Measurements from ENCODE around the gene GHRH. TPM values are rescaled to one million over a fixed set of nuclear protein-coding genes. Genes with fewer than 3 reads are reported as not detected.

Gene GHRH
- total RNA-seq, 2 experiments from 2014 or later = not detected

GRCh38 chr20:37230200-37230599 is 31.4 kb downstream of the GHRH start:
- Histone ChIP-seq H3K27me3 (ENCODE audit: control insufficient read depth in 1 of 2, insufficient read depth in 2 of 2, low read length in 2 of 2) (no peaks in the 10 kb centered on the region), H3K27ac (ENCODE audit: low read depth in 1 of 2, low read length in 2 of 2) (no peak overlapping the region), H3K4me3 (ENCODE audit: low read length) (no peak overlapping the region), H3K36me3 (ENCODE audit: insufficient read depth, low read length) (peaks cover 100% of the 10 kb centered on the region), H3K9me3 (ENCODE audit: control insufficient read depth in 1 of 2, insufficient read depth in 1 of 2, low read length in 2 of 2) (no peaks in the 10 kb centered on the region), H3K4me1 (ENCODE audit: insufficient read depth, low read length) (no peaks in the 10 kb centered on the region)
- ChIA-PET CTCF (no interaction called here), POLR2A (no interaction called here)
- DNase-seq (no peak), ATAC-seq (ENCODE audit: poor library complexity) (no peak)
- Mint-ChIP-seq H3K4me1 (ENCODE audit: low read depth) (no peaks in the 10 kb centered on the region), H3K27me3 (no peaks in the 10 kb centered on the region), H3K4me3 (no peak overlapping the region), H3K27ac (no peak overlapping the region), H3K9me3 (no peaks in the 10 kb centered on the region), H3K36me3 (ENCODE audit: low read depth) (peaks cover 96% of the 10 kb centered on the region)
- TF ChIP-seq CTCF (IDR thresholded peaks at IDR 0.05) = no peak
- intact Hi-C loops (cut with DNase I, micrococcal nuclease) = no loop called here

- Mint-ChIP-seq H3K36me3 (ENCODE audit: low read depth) (peaks cover 96% of the 10 kb centered on the region), H3K27ac (no peak overlapping the region), H3K4me1 (ENCODE audit: low read depth) (no peaks in the 10 kb centered on the region), H3K27me3 (no peaks in the 10 kb centered on the region), H3K4me3 (no peak overlapping the region), H3K9me3 (no peaks in the 10 kb centered on the region)
- POLR2A ChIA-PET = no interaction called here
- CTCF ChIA-PET = interaction anchor here (1.4 kb wide), 1 partner anchor 34 kb away, joined by 3 read pairs; no protein-coding TSS in a partner anchor
- Histone ChIP-seq H3K27me3 (ENCODE audit: control insufficient read depth in 1 of 2, insufficient read depth in 2 of 2, low read length in 2 of 2) (no peaks in the 10 kb centered on the region), H3K4me3 (ENCODE audit: low read length) (no peak overlapping the region), H3K36me3 (ENCODE audit: insufficient read depth, low read length) (peaks cover 100% of the 10 kb centered on the region), H3K4me1 (ENCODE audit: insufficient read depth, low read length) (no peaks in the 10 kb centered on the region), H3K9me3 (ENCODE audit: control insufficient read depth in 1 of 2, insufficient read depth in 1 of 2, low read length in 2 of 2) (no peaks in the 10 kb centered on the region), H3K27ac (ENCODE audit: low read depth in 1 of 2, low read length in 2 of 2) (no peak overlapping the region)
- TF ChIP-seq CTCF (IDR thresholded peaks at IDR 0.05) = no peak
- intact Hi-C loops (cut with DNase I, micrococcal nuclease) = no loop called here
- no peak for ATAC-seq (ENCODE audit: poor library complexity)
- DNase-seq = no peak
Measured at GRCh38 chr20:37229357-37229756, 32.3 kb downstream of the GHRH start.

DNA sequence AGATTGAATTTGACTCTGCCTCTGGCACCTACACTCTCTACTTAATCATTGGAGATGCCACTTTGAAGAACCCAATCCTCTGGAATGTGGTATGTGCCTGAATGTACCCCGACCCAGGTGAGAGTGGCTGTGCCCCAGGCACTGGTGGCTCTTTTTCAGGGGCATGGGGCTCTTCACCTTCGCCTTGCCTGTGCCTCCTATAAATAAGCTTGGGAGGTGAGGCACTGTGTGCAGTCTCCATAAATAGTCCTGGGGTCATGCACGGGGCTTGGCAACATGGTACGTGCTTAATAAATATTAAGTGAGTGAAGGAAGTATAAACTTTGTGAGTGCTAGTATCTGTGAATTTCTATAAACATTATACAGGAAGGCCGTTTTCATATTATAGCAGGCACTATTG is 33.0 kb downstream of the GHRH start:
- Histone ChIP-seq H3K36me3 (ENCODE audit: insufficient read depth, low read length) (peaks cover 100% of the 10 kb centered on the region), H3K4me1 (ENCODE audit: insufficient read depth, low read length) (no peaks in the 10 kb centered on the region), H3K27ac (ENCODE audit: low read depth in 1 of 2, low read length in 2 of 2) (no peak overlapping the region), H3K27me3 (ENCODE audit: control insufficient read depth in 1 of 2, insufficient read depth in 2 of 2, low read length in 2 of 2) (no peaks in the 10 kb centered on the region), H3K9me3 (ENCODE audit: control insufficient read depth in 1 of 2, insufficient read depth in 1 of 2, low read length in 2 of 2) (no peaks in the 10 kb centered on the region), H3K4me3 (ENCODE audit: low read length) (no peak overlapping the region)
- ATAC-seq (ENCODE audit: poor library complexity) = no peak
- no peak for TF ChIP-seq CTCF (IDR thresholded peaks at IDR 0.05)
- intact Hi-C loops (cut with DNase I, micrococcal nuclease) = no loop called here
- Mint-ChIP-seq H3K27me3 (no peaks in the 10 kb centered on the region), H3K4me1 (ENCODE audit: low read depth) (no peaks in the 10 kb centered on the region), H3K36me3 (ENCODE audit: low read depth) (peaks cover 96% of the 10 kb centered on the region), H3K9me3 (no peaks in the 10 kb centered on the region), H3K4me3 (no peak overlapping the region), H3K27ac (no peak overlapping the region)
- ChIA-PET POLR2A (no interaction called here), CTCF (interaction anchor here (1.4 kb wide), 1 partner anchor 33 kb away, joined by 3 read pairs; no protein-coding TSS in a partner anchor)
- DNase-seq = no peak

Measured in CD4-positive, alpha-beta T cell (primary cell).